HG02759 (cell line): Measurements from ENCODE around the gene CFAP20DC.
"Not testable (repeated sequence)": the region's sequence is repeated elsewhere in the genome, so short reads cannot be mapped to it uniquely, and the experiment has no call there.

ENCODE experiments used
- ATAC-seq: cut with Tn5 transposase; IDR thresholded peaks from one replicate; pipeline ENCODE4 v1.9.1; 2021; ENCODE audit warnings: mild to moderate bottlenecking, moderate library complexity; ENCODE audit not compliant: unreplicated experiment

The CFAP20DC gene

GRCh38 chr3:58880182-58880581 is 169.6 kb downstream of the CFAP20DC start:
- ATAC-seq, result no peak

GRCh38 chr3:58874795-58875194 is 175.0 kb downstream of the CFAP20DC start:
- ATAC-seq, result peak; percentile 94

DNA sequence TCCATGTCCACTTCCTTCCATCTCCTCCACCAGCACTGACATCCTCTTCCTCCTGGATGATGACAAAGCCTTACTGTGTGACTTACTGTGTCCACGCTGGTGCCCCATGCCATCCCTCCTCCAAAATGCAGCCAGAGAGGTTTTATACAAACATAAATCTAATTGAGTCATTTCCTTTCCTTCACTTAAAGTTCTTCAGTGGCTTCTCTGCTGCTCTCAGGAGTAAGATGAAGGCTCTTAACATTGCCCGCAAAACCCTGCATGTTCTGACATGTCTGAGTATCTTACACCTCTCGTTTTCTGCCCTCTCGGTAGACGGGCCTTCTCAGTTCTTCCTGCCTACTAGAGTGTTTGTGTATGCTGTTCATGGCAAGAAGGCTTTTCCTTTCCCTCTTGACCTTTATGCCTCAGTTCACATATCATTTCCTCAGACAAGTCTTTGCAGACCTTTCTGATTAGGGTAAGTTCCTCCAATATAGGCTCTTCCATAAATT is 175.5 kb downstream of the CFAP20DC start:
- ATAC-seq, result peak; percentile 70

DNA sequence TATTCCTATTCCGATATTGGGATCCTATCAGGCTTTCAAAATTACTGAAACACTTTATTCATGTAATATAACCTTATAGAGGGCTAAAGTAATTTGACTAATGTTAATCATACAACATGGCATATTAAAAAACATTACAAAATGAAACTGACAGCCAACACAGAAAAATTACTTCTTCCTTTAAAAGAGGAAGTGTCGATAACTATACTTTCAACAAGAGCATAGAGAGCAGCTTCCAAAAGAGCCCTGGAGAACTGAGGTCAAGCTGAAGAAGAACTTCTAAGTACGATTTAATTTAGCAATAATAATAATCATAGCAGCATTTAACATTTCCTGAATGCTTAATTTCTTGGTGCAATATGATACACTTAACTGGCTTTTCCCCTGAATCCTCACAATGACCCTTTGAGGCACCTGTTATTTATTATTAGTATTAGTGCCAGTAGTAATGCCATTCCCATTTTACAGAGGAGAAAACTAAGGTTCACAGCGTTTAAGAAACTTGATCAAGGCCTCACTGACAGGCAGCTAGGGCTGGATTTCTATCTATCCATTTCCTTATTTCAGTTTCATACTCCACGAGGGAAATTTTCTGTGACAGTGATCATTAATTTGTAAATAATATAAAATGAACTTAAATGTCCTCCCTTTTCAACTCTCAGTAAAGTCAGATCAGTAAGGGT is 181.6 kb downstream of the CFAP20DC start:
- ATAC-seq, result peak; percentile 50

DNA sequence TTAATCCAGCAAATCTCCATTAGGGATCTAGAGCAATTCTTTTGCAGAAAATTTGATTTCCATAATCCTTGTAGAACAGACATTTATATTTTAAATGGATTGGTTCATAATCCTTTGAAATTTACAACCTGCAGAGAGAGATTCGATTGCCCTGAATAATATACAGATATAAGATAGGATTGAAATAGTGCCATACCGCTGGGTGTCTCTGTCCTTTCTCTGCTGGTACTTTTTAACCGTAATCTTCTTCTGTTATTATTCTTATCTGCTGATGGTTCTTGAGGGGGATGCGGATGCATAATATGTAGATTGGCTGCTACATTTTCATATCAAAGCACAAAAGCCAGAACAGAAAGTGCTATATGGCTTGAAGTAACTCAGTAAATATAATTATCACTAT is 182.2 kb downstream of the CFAP20DC start:
- no peak for ATAC-seq

DNA sequence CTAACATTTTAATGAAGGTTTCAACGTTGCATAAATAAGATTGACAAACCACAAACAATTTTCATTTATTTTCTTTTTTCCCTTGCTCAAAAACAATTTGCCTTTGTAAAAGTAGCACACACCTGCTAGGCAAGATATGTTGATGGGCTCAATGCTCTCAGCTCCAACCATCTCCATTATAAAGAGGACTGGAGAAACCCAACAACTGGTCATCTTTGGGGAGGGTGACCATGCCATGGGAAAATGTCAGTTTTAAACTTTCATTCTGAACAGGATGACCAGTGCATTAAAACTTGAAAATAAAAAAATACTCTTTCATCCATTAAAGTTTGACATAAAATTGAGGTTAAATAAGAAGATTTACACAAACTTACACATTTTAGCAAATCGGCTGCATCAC is 183.7 kb downstream of the CFAP20DC start:
- no peak for ATAC-seq

GRCh38 chr3:58864480-58864879 is 185.3 kb downstream of the CFAP20DC start:
- no peak for ATAC-seq

DNA sequence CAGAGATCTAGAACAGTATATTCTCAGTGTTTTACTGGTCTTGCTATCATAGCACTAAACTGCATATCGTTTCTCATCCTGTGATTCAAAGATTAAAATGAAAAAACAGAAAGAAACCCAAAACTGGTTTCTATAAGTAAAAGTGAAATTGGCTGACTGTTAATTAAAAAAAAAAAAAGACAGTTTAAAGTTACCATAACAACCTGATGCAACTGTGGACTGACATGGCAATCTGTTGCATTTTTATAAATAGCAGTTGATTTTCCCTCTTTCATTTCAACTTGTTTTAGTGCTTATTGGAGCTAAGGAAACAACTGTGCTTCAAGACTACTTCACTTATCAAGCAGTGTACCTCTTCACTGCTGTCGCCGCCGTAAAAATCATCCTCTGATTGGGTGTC is 186.6 kb downstream of the CFAP20DC start:
- no peak for ATAC-seq

DNA sequence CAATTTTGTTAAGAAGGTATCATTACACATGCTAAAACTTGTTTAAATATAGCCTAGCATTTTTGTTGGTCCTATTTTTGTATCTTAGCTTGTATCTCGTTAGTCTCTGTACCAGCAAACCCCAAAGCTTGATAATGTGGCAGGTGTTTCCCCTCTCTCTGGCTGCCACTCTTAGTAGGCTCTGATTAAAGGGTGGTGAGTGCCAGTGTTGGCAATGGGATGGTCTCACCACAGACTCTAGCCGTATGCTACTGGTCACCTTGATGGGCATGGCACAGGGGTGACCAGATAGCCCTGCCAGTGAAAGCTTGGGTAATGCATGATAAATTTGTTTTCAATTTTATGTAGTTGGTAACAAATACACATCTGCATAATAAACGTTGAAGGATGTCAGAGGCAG is 188.3 kb downstream of the CFAP20DC start:
- ATAC-seq, result no peak

GRCh38 chr3:58858126-58858525 is 191.7 kb downstream of the CFAP20DC start:
- no peak for ATAC-seq

DNA sequence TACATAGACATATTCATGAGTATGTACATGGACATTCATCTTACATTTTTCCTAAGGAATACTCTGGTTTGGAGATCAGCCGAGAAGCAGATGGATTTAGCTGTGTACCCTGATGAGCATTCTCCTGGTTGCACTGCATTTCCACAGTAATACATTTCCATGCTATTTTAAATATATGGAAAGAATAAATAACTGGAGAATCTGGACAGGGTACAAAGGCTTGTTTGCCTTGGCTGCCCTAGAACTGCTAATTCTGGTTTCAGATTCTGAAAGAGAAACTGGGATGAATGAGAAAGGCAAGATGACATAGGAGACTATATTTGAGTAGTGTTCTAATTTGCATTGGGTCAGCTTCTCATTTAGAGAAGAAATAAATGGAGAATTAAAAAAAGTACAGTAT is 192.4 kb downstream of the CFAP20DC start:
- no peak for ATAC-seq

- no peak for ATAC-seq
Observed at GRCh38 chr3:58848826-58849225, 201.0 kb downstream of the CFAP20DC start.

DNA sequence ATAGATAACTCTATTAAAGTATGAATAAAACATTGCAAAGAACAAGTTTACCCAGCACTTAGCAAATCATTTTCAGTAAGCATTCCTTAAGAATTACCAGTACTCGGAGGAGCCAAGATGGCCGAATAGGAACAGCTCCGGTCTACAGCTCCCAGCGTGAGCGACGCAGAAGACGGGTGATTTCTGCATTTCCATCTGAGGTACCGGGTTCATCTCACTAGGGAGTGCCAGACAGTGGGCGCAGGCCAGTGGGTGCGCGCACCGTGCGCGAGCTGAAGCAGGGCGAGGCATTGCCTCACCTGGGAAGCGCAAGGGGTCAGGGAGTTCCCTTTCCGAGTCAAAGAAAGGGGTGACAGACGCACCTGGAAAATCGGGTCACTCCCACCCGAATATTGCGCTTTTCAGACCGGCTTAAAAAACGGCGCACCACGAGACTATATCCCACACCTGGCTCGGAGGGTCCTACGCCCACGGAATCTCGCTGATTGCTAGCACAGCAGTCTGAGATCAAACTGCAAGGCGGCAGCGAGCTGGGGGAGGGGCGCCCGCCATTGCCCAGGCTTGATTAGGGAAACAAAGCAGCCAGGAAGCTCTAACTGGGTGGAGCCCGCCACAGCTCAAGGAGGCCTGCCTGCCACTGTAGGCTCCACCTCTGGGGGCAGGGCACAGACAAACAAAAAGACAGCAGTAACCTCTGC is 207.6 kb downstream of the CFAP20DC start:
- not testable (repeated sequence) for ATAC-seq

- no peak for ATAC-seq
Observed at GRCh38 chr3:58840949-58841348, 208.9 kb downstream of the CFAP20DC start.

DNA sequence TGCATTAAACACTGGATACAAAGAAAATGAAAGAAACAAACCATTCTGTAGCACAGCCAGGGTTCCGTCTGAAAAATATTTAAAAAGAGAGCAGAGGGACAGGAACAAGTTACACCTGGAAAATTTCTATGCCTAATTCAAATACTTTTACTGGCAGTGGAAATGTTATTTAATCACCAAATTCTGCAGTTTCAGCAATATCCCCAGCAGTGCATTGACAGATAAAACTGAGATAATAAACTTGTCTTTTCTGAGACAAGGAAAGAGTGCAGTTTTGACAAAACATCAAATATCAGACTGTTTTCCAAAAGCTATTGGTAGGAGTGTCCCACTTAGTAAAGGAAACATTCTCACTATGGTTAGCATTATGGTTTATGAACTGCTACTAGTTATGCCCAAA is 209.9 kb downstream of the CFAP20DC start:
- ATAC-seq, result no peak

DNA sequence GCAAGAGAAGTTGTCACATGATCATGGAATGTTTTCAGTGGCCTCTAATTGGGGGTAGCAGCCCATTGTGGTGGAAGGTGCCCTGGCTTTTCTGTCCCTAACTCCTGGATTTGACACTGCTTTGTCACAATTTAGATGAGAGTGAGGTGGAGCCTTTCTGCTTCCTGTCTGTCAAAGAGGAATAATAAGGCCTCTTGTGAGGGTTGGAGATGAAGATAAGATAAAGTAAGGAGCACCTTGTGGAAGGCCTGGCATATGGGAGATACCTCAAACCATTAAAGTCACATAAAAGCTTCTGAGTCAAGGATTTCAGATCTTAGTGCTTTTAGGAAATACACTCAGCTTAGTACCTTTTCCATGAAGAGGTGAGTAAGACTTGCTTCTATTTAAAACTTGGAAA is 210.6 kb downstream of the CFAP20DC start:
- no peak for ATAC-seq

GRCh38 chr3:58837856-58838255 is 212.0 kb downstream of the CFAP20DC start:
- no peak for ATAC-seq

GRCh38 chr3:58837141-58837843 is 212.5 kb downstream of the CFAP20DC start:
- no peak for ATAC-seq

DNA sequence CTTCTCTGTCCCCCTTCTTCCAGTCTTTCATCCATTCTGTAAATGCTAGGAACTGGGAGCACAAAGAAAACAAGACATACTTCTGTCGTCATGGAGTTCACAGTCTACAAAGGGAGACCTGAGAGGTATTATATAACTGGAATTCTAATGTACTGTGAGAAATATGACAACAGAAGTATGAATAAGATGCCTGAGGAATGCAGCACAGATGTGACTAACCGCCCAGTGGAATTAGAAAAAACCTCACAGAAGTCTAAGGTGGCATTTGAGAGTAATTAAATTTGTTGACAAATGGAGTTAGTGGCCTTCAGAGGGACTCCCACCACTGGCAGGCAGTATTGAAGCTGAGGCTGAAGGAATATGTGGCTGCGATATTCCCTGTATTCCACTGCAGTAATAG is 214.7 kb downstream of the CFAP20DC start:
- no peak for ATAC-seq

DNA sequence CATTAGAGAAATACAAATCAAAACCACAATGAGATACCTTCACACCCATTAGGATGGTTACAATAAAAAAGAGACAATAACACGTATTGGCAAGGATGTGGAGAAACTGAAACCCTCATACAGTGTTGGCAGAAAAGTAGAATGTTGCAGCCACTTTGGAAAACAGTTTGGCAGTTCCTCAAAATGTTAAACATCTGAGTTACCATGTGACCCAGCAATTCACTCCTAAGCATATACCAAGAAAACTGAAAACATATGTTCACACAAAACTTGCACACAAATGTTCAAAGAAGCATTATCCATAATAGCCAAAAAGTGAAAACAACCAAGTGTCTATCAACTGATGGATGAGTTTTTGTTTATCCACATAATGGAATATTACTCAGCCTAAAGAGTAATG is 216.3 kb downstream of the CFAP20DC start:
- ATAC-seq, result no peak

GRCh38 chr3:58829321-58830000 is 220.4 kb downstream of the CFAP20DC start:
- no peak for ATAC-seq
